ENCODE results near the gene VAPB. TPM values are rescaled to one million over a fixed set of nuclear protein-coding genes. Genes with fewer than 3 reads are reported as not detected.

Gene VAPB
- total and polyA plus RNA-seq, 2 of the 4 experiments (the other 2 are of a cell fraction): 9.1 to 26.0 TPM

- no peaks in the 10 kb centered on the region for H3K36me3 ChIP-seq (ENCODE audit: control insufficient read depth, insufficient read depth, low read length)
- no peak overlapping the region for H3K56ac ChIP-seq (ENCODE audit: extremely low read depth, insufficient read depth, low read length)
- H4K20me1 ChIP-seq (ENCODE audit: insufficient read depth, low read length): no peaks in the 10 kb centered on the region
- no peaks in the 10 kb centered on the region; the same call in 1 of the 2 replicates for H3K27me3 ChIP-seq (ENCODE audit: control insufficient read depth, insufficient read depth, low read length)
- H2AFZ ChIP-seq (replicated peaks; ENCODE audit: low read length, poor library complexity): no peak overlapping the region
- H3K4me2 ChIP-seq (ENCODE audit: low read depth, low read length): no peak overlapping the region
- no TSS peak for BruUV-seq (replicated peaks)
- 96% methylated on average over 4 of the region's 13 CpGs; no CpG with 5 or more reads in 1 of the 2 experiments for WGBS, 2 experiments (ENCODE audit: extremely low coverage in 2 of 2, insufficient read length in 1 of 2)
- no peak overlapping the region for H3K27ac ChIP-seq (ENCODE audit: insufficient read depth, low read length)
- dilution Hi-C loops (cut with HindIII; ENCODE audit: low sequenced_read_pairs, unreplicated experiment) (no loop called here), in situ Hi-C loops (cut with MboI; ENCODE audit: low sequenced_read_pairs) (no loop called here), intact Hi-C loops (cut with micrococcal nuclease) (no loop called here)
- no peak overlapping the region for H2BK120ac ChIP-seq (ENCODE audit: low read depth, low read length)
- H3K4me3 ChIP-seq (ENCODE audit: insufficient read depth, low read depth, low read length): no peak overlapping the region
- H3K79me1 ChIP-seq (ENCODE audit: low read depth in 1 of 2, low read length in 2 of 2): peaks cover 5% of the 10 kb centered on the region in 2 experiments; a peak in 3 of 4 replicates
- H2BK5ac ChIP-seq (ENCODE audit: low read depth, low read length, poor library complexity, severe bottlenecking): no peak overlapping the region
- no peak overlapping the region for H3K18ac ChIP-seq (ENCODE audit: low read depth, low read length)
- TF ChIP-seq CHD1 (IDR thresholded peaks at IDR 0.05; ENCODE audit: low read depth, low read length): no peak
- TF ChIP-seq MXI1 (IDR thresholded peaks at IDR 0.05; ENCODE audit: borderline replicate concordance, low read depth, low read length): no peak
- TF ChIP-seq RFX5 (IDR thresholded peaks at IDR 0.05; ENCODE audit: low read depth, low read length): no peak
- no peak for TF ChIP-seq RAD21 (IDR thresholded peaks at IDR 0.05; ENCODE audit: low read length)
- TF ChIP-seq, protein P1, sequence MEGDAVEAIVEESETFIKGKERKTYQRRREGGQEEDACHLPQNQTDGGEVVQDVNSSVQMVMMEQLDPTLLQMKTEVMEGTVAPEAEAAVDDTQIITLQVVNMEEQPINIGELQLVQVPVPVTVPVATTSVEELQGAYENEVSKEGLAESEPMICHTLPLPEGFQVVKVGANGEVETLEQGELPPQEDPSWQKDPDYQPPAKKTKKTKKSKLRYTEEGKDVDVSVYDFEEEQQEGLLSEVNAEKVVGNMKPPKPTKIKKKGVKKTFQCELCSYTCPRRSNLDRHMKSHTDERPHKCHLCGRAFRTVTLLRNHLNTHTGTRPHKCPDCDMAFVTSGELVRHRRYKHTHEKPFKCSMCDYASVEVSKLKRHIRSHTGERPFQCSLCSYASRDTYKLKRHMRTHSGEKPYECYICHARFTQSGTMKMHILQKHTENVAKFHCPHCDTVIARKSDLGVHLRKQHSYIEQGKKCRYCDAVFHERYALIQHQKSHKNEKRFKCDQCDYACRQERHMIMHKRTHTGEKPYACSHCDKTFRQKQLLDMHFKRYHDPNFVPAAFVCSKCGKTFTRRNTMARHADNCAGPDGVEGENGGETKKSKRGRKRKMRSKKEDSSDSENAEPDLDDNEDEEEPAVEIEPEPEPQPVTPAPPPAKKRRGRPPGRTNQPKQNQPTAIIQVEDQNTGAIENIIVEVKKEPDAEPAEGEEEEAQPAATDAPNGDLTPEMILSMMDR (conservative IDR thresholded peaks at IDR 0.05; ENCODE audit: low read depth, low read length): no peak
- TF ChIP-seq CEBPB (IDR thresholded peaks at IDR 0.05; ENCODE audit: low read depth, low read length): no peak
- no peak for TF ChIP-seq BHLHE40 (IDR thresholded peaks at IDR 0.05; ENCODE audit: low read depth, low read length)
- TF ChIP-seq NFE2L2 (IDR thresholded peaks at IDR 0.05; ENCODE audit: low read depth, low read length): no peak
- H2AK9ac ChIP-seq (replicated peaks; ENCODE audit: low read depth, low read length, poor library complexity): no peak overlapping the region
- H3K9me3 ChIP-seq (ENCODE audit: control insufficient read depth, insufficient read depth, low read length): no peaks in the 10 kb centered on the region; the same call in 1 of the 2 replicates
- ATAC-seq (ENCODE audit: low read depth) (no peak), DNase-seq (no peak)
- H3K9me1 ChIP-seq (ENCODE audit: insufficient read depth, low read length): peaks cover 5% of the 10 kb centered on the region
- no peak overlapping the region for H3K23ac ChIP-seq (ENCODE audit: low read depth, low read length)
- H2BK15ac ChIP-seq (ENCODE audit: low read depth, low read length): no peak overlapping the region
- H2BK20ac ChIP-seq (ENCODE audit: low read depth, low read length): no peak overlapping the region
- no peak overlapping the region for H4K8ac ChIP-seq (ENCODE audit: low read depth in 2 of 2, low read length in 2 of 2)
- CTCF ChIA-PET: no interaction called here
- H2AK5ac ChIP-seq (ENCODE audit: low read depth, low read length): no peak overlapping the region
- H3K4me1 ChIP-seq (ENCODE audit: control insufficient read depth, insufficient read depth, low read length): no peaks in the 10 kb centered on the region
- H3K4ac ChIP-seq (ENCODE audit: low read depth, low read length): no peak overlapping the region
- POLR2A ChIA-PET (ENCODE audit: unreplicated experiment): no interaction called here
- H4K5ac ChIP-seq (ENCODE audit: low read depth, low read length): no peak overlapping the region
- H4K91ac ChIP-seq (ENCODE audit: insufficient read depth, low read depth, low read length): no peak overlapping the region
- H3K14ac ChIP-seq (replicated peaks; ENCODE audit: low read depth, low read length): no peak overlapping the region
- no peak overlapping the region for H3K9ac ChIP-seq (ENCODE audit: low read depth, low read length)
Measured at GRCh38 chr20:58494923-58495622, 106.0 kb downstream of the VAPB start.

Data from IMR-90 (cell line).